GM19438 (cell line): ENCODE measurements around the gene SELENOW.
"Not testable (repeated sequence)": the region's sequence is repeated elsewhere in the genome, so short reads cannot be mapped to it uniquely, and the experiment has no call there.

ENCODE experiments used
- ATAC-seq: cut with Tn5 transposase; IDR thresholded peaks from one replicate; pipeline ENCODE4 v1.9.1; 2021; ENCODE audit warnings: low read depth; ENCODE audit not compliant: unreplicated experiment

Gene SELENOW

GRCh38 chr19:47818221-47818620 is 39.7 kb downstream of the SELENOW start:
- ATAC-seq = not testable (repeated sequence)

GRCh38 chr19:47819858-47820257 is 41.4 kb downstream of the SELENOW start:
- ATAC-seq = no peak

DNA sequence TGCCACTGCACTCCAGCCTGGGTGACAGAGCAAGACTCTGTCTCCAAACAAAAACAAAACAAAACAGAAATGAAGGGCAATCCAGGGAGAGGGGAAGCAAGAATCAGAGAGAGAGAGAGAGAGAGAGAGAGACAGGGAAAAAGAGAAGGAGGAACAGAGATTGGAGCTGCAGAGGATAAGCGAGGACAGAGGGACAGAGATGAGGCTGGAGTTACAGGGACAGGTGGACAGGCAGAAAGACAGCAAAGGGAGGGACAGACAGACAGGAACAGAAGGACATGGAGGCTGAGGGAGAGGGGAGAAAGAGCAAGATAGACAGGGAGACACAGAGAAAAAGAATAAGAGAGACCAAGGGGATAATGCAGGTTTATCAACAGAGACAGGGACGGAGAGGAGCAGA is 41.9 kb downstream of the SELENOW start:
- no peak for ATAC-seq

DNA sequence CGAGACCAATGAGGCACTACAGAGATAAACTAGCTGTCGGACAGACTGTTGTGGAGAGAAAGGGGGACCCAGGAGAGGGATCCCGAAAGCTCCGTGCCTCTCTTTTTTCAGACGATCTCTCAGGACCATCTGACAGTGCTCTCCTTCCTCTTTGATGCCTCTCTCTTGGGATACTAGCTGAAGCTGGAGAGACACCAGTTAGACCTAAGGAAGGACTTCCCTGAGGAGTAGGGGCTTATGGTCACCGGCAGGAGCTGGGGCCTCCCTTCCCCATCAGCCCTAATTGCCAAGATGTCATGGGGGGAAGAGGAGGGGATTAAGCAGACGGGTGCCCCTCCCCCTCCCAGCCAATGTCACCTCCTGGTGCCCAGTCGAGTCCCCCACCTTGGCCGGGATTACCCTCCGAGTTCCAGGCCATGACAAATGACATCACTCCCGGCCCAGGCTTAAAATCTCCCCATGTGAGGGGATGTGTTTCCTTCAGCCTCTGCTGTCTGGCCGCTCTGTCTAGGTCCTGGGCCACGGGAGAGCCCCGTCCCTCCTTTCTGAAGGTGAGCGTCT is 43.0 kb downstream of the SELENOW start, which contains the start of gene CRX:
Gene CRX (plus strand): TSS at position 478 of the 561 bp plus-strand sequence. CDS start 12,507 bp downstream, outside the sequence.
- no peak for ATAC-seq

DNA sequence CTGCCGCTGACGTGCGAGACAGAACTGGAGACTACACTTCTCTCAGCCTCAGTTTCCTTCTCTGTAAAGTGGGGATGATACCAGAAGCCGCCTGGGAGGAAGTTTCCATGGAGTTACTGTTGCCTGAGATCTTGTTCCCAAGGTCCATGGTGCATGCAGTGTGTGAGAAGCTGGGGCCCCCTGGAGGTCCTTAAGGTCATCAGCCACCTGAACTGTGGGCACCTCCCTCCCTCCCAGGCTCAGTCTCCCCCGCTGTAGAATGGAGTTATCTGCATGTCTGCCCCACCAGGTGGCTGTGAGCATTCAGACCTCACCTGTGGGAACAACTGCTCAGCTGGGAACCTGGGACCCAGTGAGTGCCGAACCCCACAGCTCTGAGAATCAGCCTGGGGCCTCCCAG is 45.9 kb downstream of the SELENOW start:
- ATAC-seq = no peak

DNA sequence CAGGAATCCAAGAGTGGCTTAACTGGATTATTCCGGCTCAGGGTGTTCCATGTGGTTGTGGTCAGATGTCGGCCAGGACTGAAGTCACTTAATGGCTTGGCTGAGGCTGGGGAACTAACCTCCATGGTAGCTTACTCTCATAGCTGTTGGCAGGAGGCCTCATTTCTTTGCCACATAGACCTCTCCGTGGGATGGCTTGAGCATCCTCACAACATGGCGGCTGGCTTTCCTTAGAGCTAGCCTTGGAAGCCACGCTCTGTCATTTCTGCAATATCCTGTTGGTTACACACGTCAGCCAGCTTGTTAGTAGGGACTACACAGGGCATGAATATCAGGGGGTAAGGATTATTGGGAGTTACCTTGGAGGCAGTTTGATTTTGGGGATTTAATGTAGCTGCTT is 48.3 kb downstream of the SELENOW start:
- ATAC-seq = no peak

DNA sequence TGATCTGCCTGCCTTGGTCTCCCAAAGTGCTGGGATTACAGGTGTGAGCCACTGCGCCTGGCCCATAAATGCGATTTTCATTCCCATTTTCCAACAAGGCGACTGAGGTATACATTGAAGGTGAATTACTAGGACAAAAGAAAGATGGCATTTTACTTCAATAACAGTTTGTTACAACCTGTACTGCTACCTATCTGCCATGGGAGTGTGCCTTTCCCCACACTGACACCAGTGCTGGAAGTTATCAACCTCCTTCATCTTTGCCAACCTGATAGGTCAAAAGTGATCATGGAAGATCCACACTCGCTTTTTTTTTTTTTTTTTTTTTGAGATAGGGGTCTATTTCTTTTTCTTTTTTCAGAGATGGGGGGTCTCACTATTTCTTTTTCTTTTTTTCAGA is 54.2 kb downstream of the SELENOW start:
- no peak for ATAC-seq
